PFSK-1 (cell line): Measurements from ENCODE around the gene MYBL2.

Source experiments
- FOXP2 ChIP-seq: optimal IDR thresholded peaks from 2 replicates; pipeline ENCODE3; 2011; ENCODE audit warnings: borderline replicate concordance, control low read depth, inconsistent platforms; ENCODE audit not compliant: insufficient read depth; ENCODE audit errors: extremely low read length, extremely low read depth
- POLR2AphosphoS5 ChIP-seq: IDR thresholded peaks from 2 replicates; pipeline ENCODE4 v1.6.1; 2012; ENCODE audit warnings: low read depth, mild to moderate bottlenecking, control low read depth, low read length, moderate library complexity
- SIN3A ChIP-seq: IDR thresholded peaks from 2 replicates; pipeline ENCODE4 v1.6.1; 2012; ENCODE audit warnings: mild to moderate bottlenecking, low read length, moderate library complexity, borderline replicate concordance; ENCODE audit not compliant: insufficient read depth
- TAF1 ChIP-seq: IDR thresholded peaks from 2 replicates; pipeline ENCODE4 v1.6.1; 2012; ENCODE audit warnings: low read length, control low read depth, borderline replicate concordance; ENCODE audit not compliant: insufficient read depth
- TF ChIP-seq, protein P1 (sequence below), 2 experiments: IDR thresholded peaks; 2 replicates each; pipeline versions ENCODE4 v1.6.1 to v1.8.0; 2011 to 2012; ENCODE audit warnings: low read depth in 2 of 2, low read length in 2 of 2, control low read depth in 1 of 2, inconsistent platforms in 1 of 2, mild to moderate bottlenecking in 1 of 2, moderate library complexity in 1 of 2; ENCODE audit not compliant: insufficient read depth in 1 of 2

DNA sequence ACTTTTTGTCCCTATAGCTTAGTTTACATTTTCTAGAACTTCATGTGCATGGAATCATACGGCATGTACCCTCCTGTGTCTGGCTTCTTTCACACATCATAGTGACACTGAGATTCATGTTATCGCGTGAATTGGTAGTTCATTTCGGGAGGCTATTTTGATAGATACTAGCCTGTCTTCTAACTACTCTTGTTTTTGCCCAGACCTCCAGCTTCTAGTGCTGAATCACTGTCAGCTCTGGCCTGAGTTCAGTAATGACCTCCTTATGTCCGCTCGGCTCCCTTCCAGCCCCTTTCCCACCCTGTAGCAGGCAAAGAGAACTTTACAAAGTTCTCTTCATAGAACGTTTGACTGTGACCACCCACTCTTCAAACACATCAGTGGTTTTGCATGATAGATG is 14.1 kb downstream of the MYBL2 start:
- TF ChIP-seq SIN3A, result no peak
- no peak for TF ChIP-seq POLR2AphosphoS5
- TF ChIP-seq, protein P1, sequence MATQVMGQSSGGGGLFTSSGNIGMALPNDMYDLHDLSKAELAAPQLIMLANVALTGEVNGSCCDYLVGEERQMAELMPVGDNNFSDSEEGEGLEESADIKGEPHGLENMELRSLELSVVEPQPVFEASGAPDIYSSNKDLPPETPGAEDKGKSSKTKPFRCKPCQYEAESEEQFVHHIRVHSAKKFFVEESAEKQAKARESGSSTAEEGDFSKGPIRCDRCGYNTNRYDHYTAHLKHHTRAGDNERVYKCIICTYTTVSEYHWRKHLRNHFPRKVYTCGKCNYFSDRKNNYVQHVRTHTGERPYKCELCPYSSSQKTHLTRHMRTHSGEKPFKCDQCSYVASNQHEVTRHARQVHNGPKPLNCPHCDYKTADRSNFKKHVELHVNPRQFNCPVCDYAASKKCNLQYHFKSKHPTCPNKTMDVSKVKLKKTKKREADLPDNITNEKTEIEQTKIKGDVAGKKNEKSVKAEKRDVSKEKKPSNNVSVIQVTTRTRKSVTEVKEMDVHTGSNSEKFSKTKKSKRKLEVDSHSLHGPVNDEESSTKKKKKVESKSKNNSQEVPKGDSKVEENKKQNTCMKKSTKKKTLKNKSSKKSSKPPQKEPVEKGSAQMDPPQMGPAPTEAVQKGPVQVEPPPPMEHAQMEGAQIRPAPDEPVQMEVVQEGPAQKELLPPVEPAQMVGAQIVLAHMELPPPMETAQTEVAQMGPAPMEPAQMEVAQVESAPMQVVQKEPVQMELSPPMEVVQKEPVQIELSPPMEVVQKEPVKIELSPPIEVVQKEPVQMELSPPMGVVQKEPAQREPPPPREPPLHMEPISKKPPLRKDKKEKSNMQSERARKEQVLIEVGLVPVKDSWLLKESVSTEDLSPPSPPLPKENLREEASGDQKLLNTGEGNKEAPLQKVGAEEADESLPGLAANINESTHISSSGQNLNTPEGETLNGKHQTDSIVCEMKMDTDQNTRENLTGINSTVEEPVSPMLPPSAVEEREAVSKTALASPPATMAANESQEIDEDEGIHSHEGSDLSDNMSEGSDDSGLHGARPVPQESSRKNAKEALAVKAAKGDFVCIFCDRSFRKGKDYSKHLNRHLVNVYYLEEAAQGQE (IDR thresholded peaks at IDR 0.05; ENCODE audit: insufficient read depth in 1 of 2, low read depth in 2 of 2, low read length in 2 of 2), result no peak
- no peak for TF ChIP-seq TAF1
- TF ChIP-seq FOXP2, result no peak
